K562 (cell line): ENCODE measurements around the gene EFNA2. TPM values are rescaled to one million over a fixed set of nuclear protein-coding genes. Genes with fewer than 3 reads are reported as not detected.
A peak's percentile ranks its signal among the peaks of the same experiment; 100 is the strongest.

Source experiments
- ARNT ChIP-seq, 2 experiments: fragments of 450-650 bp; IDR thresholded peaks; 2 replicates each; pipeline ENCODE4 v1.6.1; 2016; ENCODE audit warnings: mild to moderate bottlenecking in 1 of 2
- CHD4 ChIP-seq: fragments of 200-600 bp; sonication (generic); IDR thresholded peaks from 3 replicates; pipeline ENCODE4 v1.6.1; 2012; ENCODE audit warnings: low read depth, mild to moderate bottlenecking, mixed read lengths, low read length, inconsistent platforms; ENCODE audit not compliant: insufficient read depth, insufficient replicate concordance, poor library complexity, severe bottlenecking
- FOXK1 ChIP-seq: sonication (generic); formaldehyde crosslinking; IDR thresholded peaks from 2 replicates; pipeline ENCODE4 v1.8.0; 2022; ENCODE audit warnings: missing genetic modification reagents, mild to moderate bottlenecking, borderline replicate concordance
- PTBP1 ChIP-seq: fragments of 200-400 bp; formaldehyde crosslinking; IDR thresholded peaks from 2 replicates; pipeline ENCODE4 v1.6.1; 2017; ENCODE audit warnings: low read depth, low read length
- SIX5 ChIP-seq, 2 experiments: IDR thresholded peaks; 2 replicates each; pipeline ENCODE4 v1.6.1; 2011; ENCODE audit warnings: low read length in 2 of 2, borderline replicate concordance in 1 of 2, low read depth in 1 of 2, mild to moderate bottlenecking in 1 of 2, moderate library complexity in 1 of 2; ENCODE audit not compliant: insufficient read depth in 1 of 2
- ZEB2 ChIP-seq: fragments of 450-650 bp; IDR thresholded peaks from 2 replicates; pipeline ENCODE4 v1.6.1; 2016
- polyA plus RNA-seq, 8 experiments: library from polyadenylated mRNA; depleted of rRNA in 4 of 8; stranded (reverse) in 5 of 8; unstranded in 3 of 8; fragments of >200 nt; fragmentation: Nextera tagmentation in 2 of 8; fragmentation: Illumina TruSeq in 1 of 8; extraction: Ambion mirVana in 2 of 8; extraction: Trizol in 1 of 8; gene quantifications; 2 replicates each; pipeline versions ENCODE4 v1.2.1 to v1.2.3, GENCODE V29; 2011 to 2014; ENCODE audit warnings: inconsistent platforms in 1 of 8, missing spikeins in 1 of 8
- total RNA-seq, 7 experiments: library from RNA; depleted of rRNA in 6 of 7; stranded (reverse); fragments of >200 nt in 6 of 7; fragmentation: Illumina TruSeq in 2 of 7; extraction: Trizol in 2 of 7; gene quantifications; 2 replicates each; pipeline versions ENCODE4 v1.2.1 to v1.2.3, GENCODE V29; 2011 to 2021; ENCODE audit warnings: low replicate concordance in 1 of 7
- TF ChIP-seq, protein P1 (sequence below): fragments of 450-650 bp; IDR thresholded peaks from 2 replicates; pipeline ENCODE4 v1.6.1; 2016; ENCODE audit warnings: low read depth
- TF ChIP-seq, protein P2 (sequence below): sonication (generic); formaldehyde crosslinking; IDR thresholded peaks from 2 replicates; pipeline ENCODE4 v1.4.0; 2020; ENCODE audit warnings: mild to moderate bottlenecking, missing genetic modification reagents
- TF ChIP-seq, protein P3 (sequence below): fragments of 450-650 bp; conservative IDR thresholded peaks from 2 replicates; pipeline ENCODE4 v1.6.1; 2016; ENCODE audit warnings: missing genetic modification characterization, low read depth, mild to moderate bottlenecking, control low read depth, missing compliant biosample characterization
- TF ChIP-seq, protein P4 (sequence below): sonication (generic); formaldehyde crosslinking; IDR thresholded peaks from 2 replicates; pipeline ENCODE4 v1.8.1; 2023; ENCODE audit warnings: missing genetic modification reagents, mild to moderate bottlenecking, borderline replicate concordance

EFNA2 gene
- total and polyA plus RNA-seq, 9 of the 15 experiments (the other 6 are each of a cell fraction or from before 2014, with no cell fraction given), result 0.11 to 0.44 (median 0.15) TPM; not detected in 6

DNA sequence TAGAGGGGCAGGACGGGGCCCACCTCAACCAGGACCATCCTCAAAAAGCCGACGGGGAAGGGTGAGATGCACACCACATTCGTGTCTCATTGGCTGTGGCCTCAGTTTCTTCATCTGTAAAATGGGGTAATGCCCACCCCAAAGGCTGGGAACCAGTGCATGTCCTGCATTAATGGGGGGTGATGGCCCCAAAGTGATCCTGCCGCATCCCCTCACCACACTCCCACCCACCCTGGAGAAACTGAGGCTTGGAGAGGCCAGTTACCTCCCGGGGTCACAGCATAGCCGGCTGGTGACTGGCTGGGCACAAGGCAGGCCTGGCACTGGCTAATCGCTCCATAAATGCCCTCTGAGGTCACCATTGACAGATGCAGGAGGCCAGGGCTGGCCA is 37.9 kb upstream of the EFNA2 start (continued):
- TF ChIP-seq, protein P1, sequence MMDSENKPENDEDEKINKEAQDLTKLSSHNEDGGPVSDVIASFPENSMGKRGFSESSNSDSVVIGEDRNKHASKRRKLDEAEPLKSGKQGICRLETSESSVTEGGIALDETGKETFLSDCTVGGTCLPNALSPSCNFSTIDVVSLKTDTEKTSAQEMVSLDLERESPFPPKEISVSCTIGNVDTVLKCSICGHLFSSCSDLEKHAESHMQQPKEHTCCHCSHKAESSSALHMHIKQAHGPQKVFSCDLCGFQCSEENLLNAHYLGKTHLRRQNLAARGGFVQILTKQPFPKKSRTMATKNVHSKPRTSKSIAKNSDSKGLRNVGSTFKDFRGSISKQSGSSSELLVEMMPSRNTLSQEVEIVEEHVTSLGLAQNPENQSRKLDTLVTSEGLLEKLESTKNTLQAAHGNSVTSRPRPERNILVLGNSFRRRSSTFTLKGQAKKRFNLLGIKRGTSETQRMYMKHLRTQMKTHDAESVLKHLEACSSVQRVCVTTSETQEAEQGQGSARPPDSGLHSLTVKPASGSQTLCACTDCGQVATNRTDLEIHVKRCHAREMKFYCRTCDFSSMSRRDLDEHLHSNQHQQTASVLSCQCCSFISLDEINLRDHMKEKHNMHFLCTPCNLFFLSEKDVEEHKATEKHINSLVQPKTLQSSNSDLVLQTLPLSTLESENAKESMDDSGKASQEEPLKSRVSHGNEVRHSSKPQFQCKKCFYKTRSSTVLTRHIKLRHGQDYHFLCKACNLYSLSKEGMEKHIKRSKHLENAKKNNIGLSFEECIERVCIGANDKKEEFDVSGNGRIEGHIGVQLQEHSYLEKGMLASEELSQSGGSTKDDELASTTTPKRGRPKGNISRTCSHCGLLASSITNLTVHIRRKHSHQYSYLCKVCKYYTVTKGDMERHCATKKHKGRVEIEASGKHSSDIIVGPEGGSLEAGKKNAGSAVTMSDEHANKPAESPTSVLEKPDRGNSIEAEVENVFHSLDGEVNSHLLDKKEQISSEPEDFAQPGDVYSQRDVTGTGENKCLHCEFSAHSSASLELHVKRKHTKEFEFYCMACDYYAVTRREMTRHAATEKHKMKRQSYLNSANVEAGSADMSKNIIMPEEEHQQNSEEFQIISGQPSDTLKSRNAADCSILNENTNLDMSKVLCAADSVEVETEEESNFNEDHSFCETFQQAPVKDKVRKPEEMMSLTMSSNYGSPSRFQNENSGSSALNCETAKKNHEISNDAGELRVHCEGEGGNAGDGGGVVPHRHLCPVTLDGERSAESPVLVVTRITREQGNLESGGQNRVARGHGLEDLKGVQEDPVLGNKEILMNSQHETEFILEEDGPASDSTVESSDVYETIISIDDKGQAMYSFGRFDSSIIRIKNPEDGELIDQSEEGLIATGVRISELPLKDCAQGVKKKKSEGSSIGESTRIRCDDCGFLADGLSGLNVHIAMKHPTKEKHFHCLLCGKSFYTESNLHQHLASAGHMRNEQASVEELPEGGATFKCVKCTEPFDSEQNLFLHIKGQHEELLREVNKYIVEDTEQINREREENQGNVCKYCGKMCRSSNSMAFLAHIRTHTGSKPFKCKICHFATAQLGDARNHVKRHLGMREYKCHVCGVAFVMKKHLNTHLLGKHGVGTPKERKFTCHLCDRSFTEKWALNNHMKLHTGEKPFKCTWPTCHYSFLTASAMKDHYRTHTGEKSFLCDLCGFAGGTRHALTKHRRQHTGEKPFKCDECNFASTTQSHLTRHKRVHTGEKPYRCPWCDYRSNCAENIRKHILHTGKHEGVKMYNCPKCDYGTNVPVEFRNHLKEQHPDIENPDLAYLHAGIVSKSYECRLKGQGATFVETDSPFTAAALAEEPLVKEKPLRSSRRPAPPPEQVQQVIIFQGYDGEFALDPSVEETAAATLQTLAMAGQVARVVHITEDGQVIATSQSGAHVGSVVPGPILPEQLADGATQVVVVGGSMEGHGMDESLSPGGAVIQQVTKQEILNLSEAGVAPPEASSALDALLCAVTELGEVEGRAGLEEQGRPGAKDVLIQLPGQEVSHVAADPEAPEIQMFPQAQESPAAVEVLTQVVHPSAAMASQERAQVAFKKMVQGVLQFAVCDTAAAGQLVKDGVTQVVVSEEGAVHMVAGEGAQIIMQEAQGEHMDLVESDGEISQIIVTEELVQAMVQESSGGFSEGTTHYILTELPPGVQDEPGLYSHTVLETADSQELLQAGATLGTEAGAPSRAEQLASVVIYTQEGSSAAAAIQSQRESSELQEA, result peak; percentile 15; the same call in 1 of the 2 replicates
- TF ChIP-seq, protein P2, sequence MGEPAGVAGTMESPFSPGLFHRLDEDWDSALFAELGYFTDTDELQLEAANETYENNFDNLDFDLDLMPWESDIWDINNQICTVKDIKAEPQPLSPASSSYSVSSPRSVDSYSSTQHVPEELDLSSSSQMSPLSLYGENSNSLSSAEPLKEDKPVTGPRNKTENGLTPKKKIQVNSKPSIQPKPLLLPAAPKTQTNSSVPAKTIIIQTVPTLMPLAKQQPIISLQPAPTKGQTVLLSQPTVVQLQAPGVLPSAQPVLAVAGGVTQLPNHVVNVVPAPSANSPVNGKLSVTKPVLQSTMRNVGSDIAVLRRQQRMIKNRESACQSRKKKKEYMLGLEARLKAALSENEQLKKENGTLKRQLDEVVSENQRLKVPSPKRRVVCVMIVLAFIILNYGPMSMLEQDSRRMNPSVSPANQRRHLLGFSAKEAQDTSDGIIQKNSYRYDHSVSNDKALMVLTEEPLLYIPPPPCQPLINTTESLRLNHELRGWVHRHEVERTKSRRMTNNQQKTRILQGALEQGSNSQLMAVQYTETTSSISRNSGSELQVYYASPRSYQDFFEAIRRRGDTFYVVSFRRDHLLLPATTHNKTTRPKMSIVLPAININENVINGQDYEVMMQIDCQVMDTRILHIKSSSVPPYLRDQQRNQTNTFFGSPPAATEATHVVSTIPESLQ (CRISPR knock-in tag), result no peak
- TF ChIP-seq, protein P3, sequence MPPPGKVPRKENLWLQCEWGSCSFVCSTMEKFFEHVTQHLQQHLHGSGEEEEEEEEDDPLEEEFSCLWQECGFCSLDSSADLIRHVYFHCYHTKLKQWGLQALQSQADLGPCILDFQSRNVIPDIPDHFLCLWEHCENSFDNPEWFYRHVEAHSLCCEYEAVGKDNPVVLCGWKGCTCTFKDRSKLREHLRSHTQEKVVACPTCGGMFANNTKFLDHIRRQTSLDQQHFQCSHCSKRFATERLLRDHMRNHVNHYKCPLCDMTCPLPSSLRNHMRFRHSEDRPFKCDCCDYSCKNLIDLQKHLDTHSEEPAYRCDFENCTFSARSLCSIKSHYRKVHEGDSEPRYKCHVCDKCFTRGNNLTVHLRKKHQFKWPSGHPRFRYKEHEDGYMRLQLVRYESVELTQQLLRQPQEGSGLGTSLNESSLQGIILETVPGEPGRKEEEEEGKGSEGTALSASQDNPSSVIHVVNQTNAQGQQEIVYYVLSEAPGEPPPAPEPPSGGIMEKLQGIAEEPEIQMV (tag), result no peak
- TF ChIP-seq CHD4 (peak; percentile 98), ZEB2 (no peak), ARNT (IDR thresholded peaks at IDR 0.05) (0 out of 4 replicates have a peak, but pooled peaks of 1 of the 2 experiments have one; percentile 23), PTBP1 (0 out of 2 replicates have a peak, but pooled peaks have one; percentile 61), SIX5 (IDR thresholded peaks at IDR 0.05; ENCODE audit: borderline replicate concordance in 1 of 2, insufficient read depth in 1 of 2, low read depth in 1 of 2, low read length in 2 of 2) (no peak), FOXK1 (CRISPR knock-in tag) (peak; percentile 83; the same call in 1 of the 2 replicates)
- TF ChIP-seq, protein P4, sequence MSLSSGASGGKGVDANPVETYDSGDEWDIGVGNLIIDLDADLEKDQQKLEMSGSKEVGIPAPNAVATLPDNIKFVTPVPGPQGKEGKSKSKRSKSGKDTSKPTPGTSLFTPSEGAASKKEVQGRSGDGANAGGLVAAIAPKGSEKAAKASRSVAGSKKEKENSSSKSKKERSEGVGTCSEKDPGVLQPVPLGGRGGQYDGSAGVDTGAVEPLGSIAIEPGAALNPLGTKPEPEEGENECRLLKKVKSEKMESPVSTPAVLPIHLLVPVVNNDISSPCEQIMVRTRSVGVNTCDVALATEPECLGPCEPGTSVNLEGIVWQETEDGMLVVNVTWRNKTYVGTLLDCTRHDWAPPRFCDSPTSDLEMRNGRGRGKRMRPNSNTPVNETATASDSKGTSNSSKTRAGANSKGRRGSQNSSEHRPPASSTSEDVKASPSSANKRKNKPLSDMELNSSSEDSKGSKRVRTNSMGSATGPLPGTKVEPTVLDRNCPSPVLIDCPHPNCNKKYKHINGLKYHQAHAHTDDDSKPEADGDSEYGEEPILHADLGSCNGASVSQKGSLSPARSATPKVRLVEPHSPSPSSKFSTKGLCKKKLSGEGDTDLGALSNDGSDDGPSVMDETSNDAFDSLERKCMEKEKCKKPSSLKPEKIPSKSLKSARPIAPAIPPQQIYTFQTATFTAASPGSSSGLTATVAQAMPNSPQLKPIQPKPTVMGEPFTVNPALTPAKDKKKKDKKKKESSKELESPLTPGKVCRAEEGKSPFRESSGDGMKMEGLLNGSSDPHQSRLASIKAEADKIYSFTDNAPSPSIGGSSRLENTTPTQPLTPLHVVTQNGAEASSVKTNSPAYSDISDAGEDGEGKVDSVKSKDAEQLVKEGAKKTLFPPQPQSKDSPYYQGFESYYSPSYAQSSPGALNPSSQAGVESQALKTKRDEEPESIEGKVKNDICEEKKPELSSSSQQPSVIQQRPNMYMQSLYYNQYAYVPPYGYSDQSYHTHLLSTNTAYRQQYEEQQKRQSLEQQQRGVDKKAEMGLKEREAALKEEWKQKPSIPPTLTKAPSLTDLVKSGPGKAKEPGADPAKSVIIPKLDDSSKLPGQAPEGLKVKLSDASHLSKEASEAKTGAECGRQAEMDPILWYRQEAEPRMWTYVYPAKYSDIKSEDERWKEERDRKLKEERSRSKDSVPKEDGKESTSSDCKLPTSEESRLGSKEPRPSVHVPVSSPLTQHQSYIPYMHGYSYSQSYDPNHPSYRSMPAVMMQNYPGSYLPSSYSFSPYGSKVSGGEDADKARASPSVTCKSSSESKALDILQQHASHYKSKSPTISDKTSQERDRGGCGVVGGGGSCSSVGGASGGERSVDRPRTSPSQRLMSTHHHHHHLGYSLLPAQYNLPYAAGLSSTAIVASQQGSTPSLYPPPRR (CRISPR knock-in tag), result no peak
